HG02571 (cell line): ENCODE results near the gene MSI2.

ENCODE experiments used
- ATAC-seq: cut with Tn5 transposase; IDR thresholded peaks from one replicate; pipeline ENCODE4 v1.9.1; 2021; ENCODE audit warnings: mild to moderate bottlenecking, moderate library complexity; ENCODE audit not compliant: unreplicated experiment

Gene MSI2

GRCh38 chr17:57269052-57269451, 12.7 kb downstream of the MSI2 start:
- no peak for ATAC-seq

- ATAC-seq, result no peak
Measured at GRCh38 chr17:57269598-57270255, 13.4 kb downstream of the MSI2 start.

DNA sequence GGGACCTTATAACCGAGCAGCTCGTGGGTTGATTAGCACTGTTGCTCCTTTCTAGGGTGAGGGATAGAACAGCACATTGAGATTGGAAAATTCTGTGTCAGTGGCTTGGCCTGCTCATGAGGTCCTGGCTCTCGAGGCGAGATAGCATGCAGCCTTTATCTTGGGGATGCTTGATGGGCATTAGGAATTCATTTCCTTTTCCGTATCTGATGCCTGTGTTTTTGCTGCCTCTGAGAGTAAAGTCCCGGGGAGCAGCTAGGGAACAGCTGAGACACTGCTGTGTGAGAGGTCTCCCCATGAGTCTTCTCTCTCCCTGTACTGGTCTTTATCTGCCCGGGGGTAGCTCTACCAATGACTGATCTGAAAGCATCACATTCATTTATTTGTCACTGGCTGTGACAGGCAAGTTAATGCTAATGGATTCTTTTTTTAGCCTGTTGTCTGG, 14.5 kb downstream of the MSI2 start:
- no peak for ATAC-seq

DNA sequence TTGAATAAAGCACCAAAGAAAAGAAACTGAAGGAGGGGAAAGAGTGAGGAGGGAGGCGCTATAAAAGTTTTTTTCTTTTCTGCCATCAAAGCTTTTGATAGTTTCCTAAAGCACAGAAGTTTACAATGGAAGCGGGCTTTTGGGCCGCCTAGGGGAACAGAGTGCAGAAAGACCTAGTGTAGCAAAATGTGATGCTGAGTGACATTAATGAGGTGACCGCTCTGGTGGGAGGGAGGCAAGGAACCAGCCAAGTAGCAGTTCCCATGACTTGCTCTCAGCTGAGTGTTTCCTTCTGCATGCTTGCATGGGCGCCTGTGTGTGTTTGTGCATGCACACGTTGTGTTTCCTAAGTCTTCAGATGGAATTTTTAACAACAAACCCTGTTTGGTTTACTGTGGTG, 15.5 kb downstream of the MSI2 start:
- no peak for ATAC-seq

GRCh38 chr17:57273490-57273889, 17.2 kb downstream of the MSI2 start:
- no peak for ATAC-seq

- ATAC-seq, result no peak
Measured at GRCh38 chr17:57274162-57274561, 17.8 kb downstream of the MSI2 start.

- no peak for ATAC-seq
Measured at GRCh38 chr17:57275071-57275764, 18.9 kb downstream of the MSI2 start.

GRCh38 chr17:57276621-57277020, 20.3 kb downstream of the MSI2 start:
- no peak for ATAC-seq

GRCh38 chr17:57277923-57278604, 21.7 kb downstream of the MSI2 start:
- no peak for ATAC-seq

GRCh38 chr17:57278740-57279387, 22.5 kb downstream of the MSI2 start:
- ATAC-seq, result no peak

DNA sequence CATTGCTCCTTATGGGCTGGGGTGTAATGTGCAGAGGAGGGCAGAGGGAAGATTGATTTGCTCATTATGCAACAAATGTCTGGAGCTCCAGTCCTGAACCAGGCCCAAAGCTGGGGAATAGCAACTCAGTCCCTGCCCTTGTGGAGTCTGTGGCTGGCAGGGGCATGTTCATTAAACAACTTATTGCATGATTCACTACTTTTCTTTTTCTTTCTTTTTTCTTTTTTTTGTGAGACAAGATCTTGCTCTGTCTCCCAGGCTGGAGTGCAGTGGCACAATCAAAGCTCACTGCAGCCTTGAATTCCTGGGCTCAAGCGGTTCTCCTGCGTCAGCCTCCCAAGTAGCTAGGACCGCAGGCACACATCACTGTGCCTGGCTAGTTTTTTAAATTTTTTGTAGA, 23.1 kb downstream of the MSI2 start:
- ATAC-seq, result no peak

DNA sequence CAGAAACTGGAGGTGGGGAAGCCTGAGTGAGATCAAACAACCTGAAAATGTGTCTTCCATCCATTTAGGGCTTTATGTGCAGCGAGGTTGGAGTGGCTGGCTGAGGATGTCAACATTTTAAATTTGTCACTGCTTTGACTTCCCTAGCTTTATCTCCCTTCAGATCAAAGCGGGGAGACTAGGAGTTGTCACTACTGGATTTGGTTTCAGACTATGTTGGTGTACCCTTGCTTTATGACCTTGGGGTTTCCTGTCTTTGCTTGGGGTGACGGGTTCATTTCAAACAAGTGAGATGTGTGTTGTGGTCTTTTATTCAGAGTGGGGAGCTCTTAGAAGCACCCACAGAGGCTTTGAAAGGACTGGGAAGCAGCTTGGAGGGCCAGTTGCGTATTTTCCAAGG, 25.6 kb downstream of the MSI2 start:
- ATAC-seq, result no peak

- no peak for ATAC-seq
Measured at GRCh38 chr17:57282296-57282695, 26.0 kb downstream of the MSI2 start.

DNA sequence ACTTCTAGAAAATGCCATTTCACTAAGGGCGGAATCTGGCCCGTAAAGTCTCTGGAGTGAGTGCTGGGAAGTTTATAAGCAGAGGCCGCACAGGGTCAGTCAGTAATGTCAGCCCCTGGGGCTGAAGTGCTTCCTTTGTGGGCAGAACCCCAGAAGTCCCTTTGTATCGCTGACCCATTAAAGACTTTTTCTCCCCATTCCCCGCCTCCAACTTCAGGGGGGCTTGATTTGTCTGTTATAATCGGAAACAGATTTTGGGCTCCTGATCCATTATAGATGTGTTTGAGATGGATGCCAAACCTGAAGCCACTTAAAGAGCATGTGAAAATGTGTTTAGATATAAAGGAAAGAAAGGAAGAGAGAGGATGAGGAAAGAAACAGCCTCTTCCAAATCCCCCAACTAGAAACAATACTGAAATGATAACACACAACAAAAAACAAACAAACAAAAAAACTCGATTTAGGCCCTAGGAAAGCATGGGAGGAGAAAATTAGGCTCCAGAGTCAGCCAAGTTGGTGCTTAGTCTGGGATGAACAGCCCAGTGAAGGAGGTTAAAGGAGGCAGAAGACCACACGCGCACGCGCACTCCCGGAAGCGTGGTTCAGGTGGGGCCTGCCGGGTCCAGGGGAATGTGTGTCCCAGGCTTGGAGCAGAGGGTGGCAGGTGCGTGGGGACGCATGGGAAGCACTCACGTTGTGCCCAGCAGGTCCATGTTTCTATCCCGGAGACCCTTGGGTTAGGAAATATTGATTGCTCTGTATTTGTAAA, 27.1 kb downstream of the MSI2 start:
- no peak for ATAC-seq

DNA sequence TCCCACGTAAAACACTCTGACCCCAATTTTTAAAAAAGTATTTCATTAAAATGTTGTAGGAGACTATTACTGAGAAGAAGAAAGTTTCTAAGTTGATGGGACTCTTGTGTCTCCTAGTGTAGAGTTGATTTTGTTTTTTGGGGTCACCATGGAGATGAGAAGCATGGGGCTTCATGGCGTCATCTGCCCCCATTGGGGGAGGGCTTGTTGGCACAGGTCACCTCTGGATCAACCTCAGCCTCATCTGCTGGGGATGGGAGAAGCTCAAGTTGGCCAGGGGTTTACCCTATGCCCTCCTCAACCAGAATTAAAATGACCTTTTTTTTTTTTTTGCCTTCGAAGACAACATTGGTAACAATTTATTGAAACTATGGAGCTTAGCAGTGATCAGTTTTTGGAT, 28.3 kb downstream of the MSI2 start:
- ATAC-seq, result no peak

GRCh38 chr17:57284984-57285646, 28.8 kb downstream of the MSI2 start:
- no peak for ATAC-seq

GRCh38 chr17:57285701-57286100, 29.4 kb downstream of the MSI2 start:
- ATAC-seq, result no peak

DNA sequence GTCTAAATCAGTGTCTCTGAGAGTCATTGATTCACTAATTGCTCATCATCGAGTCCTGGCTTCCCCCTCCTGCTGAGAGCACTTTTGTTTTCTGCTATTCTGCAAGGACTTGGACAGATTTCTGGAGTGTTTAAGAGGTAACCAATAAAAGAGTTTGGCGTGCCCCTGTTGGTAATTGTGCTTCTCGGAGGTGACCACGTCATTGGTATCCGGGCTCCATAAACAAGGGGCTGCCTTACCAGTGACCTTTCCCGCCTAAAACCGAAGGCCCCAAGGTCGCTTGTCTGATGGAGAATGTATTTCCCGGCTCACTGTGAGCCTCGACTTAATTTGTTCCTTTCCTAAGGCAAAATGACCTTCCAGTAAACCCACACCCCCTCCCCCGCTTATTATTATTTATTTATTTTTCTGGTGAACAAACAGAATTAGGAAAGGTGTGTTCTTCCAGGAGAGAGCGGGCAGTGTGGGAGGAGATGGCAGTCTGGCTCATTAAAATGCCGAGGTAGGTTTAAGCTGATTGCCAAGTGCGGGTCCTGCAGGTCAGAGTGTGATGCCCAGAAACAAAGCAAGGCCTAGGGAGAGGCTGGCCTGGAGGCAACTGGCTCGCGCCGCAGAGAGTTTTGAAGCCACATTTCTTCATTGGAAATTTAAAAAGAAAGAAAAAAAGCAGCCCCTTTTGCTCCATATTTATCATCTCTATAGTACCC, 30.2 kb downstream of the MSI2 start:
- ATAC-seq, result no peak

DNA sequence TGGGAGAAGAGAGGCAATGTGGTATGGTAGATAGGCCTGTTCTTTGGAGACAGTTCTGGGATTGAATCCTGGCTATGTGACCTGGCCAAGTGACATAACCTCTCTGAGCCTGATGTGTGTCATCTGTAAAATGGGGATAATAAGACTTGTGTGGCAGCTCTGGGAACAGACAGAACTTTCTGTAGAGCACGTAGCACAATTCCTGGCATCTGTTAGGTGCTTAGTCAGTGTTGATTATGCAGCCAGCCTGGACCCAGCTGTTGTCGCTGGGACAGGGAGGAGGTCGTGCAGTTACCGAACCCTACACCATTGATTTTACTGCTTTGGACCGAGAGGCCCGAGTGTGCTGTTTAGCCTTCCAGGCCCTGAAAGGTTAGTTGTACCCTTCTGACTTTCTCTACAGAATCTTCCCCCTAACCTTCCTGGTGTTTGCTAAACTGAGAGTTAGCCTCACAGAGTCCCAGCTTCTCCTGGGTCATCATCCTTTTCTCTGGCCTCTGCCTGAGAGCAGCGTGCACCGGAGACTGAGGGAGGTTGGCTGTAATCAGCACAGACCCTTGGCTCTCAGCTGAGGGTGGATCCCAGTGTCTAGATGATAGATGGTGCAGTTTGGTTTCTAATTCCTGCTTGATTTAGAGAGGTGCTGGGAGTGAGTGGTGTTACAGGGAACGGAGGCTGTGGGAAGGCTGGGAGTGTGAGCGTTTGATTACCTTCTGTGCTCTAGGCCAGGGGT, 31.9 kb downstream of the MSI2 start:
- no peak for ATAC-seq
